Measurements from ENCODE around the gene PSEN1.

Gene PSEN1

DNA sequence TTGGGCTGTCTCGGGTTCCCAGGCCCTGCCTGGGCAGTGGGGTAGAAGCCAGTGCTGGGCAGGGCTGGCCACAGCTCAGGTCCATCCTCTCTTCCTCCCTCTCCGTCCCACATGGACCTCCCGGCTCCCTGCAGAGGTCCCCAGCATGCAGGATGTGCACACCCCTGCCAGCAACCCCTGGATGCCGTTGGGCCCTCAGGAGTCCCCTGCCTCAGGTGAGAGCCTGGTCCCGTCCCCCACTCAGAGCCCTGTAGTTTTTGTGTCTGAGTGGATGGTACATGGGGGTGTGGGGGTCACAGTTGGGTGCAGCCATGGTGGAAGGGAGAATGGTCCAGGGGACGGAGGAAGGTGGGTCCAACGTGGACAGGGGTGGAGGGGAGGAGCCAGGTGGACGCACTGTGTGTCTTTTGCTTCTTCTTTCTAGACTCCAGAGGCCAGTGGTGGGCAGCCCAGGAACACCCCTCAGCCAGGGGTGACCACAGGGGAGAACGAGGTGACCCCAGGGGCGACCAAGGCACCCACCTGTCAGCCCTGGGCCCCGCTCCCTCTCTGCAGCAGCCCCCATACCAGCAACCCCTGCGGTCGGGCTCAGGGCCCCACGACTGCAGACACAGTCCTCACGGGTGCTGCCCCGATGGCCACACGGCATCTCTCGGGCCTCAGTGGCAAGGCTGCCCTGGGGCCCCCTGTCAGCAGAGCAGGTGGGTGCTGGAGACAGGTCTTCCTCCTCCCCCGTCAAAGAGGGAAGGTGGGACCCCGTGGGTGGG lies 122.7 kb downstream of the PSEN1 start:
- no peak for DNase-seq

DNA sequence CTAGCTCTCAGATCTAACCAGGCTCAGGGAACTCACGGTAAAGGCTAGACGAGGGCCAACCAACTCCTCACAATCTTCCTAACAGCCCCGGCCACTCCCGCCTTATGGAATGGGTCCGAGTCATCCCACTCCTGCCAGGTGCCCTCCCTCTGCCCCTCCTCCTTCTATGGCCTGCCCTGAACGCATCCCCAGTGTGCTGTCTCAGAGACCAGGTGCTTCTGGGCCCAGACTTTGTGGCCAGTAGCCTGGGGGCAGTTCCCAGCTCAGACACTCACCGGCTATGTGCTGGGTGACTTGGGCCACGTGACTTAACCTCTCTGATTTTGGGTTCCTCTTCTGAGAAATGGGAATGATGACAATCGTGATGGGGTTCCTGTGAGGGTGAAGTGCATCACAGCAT lies 123.5 kb downstream of the PSEN1 start:
- DNase-seq = no peak

DNA sequence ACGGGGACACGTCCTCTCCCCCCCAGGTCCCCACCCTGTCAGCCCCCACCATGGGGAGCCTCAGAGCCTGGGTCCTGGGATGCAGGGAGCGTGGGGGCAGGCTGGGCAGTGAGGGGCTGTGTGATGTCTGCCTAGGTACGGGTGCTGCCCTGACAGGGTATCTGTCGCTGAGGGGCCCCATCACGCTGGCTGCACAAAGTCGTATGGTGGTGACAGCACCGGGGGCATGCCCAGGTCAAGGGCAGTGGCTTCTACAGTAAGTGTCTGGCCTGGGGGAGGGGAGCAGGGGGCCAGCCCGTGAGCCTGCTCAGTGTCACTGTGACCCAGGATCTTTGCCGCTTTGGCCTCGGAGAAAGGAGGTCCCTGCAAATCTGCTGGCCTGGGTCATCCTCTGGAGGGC lies 124.3 kb downstream of the PSEN1 start:
- DNase-seq = no peak

DNA sequence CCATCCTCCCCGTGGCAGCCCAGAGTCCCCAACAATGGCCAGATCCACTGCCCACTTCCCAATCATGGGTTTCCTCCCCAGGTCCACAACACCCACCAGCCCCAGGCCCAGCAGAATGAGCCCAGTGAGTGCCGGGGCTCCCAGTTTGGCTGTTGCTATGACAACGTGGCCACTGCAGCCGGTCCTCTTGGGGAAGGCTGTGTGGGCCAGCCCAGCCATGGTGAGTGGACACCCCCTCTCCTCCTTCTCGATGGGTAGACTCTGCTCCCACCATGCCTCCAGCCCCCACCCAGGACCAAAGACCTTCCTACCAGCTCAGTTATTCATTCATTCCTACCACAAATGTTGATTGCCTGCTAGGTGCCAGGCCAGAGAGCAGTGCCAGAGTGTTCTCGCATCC lies 124.8 kb downstream of the PSEN1 start:
- no peak for DNase-seq

DNA sequence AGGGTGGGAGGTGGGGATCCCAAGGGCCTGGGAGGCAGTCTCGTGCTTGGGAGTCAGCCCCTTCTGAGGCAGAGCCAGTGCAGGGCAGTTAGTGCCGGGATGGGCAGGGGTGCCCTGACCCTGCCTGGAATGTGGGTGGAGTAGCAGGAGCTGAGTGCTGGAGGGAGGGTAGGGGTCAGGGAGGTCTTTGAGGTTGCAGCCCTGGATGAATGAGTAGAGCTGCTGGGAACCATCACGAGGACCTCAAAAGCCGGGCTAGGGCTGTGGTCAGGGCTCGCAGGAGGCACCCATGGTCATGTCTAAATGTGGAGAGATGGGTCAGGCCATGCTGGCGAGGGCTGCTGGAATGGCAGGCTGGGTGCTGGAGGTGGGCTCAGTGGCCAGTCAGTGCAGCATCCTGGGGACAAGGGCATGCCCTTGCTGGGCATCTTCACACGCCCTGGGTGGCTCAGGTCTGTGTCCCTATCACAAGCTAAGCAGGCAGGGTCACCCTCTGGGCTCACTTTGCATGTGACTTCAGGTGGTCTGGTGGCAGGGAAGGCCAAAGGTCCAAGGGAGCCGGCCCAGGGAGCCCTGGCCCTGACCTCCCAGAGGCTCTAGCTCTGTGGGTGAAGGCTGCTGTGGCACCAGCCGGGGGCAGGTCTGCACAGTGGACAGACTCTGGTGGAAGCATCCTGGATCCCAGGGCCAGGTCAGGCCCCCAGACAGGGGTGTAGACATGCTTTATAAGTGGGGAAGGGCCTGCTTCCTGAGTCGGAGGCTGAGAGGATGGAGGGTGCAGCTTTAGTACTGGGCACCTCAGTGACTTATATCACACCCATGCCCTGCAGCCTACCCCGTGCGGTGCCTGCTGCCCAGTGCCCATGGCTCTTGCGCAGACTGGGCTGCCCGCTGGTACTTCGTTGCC lies 125.5 kb downstream of the PSEN1 start:
- DNase-seq = no peak

DNA sequence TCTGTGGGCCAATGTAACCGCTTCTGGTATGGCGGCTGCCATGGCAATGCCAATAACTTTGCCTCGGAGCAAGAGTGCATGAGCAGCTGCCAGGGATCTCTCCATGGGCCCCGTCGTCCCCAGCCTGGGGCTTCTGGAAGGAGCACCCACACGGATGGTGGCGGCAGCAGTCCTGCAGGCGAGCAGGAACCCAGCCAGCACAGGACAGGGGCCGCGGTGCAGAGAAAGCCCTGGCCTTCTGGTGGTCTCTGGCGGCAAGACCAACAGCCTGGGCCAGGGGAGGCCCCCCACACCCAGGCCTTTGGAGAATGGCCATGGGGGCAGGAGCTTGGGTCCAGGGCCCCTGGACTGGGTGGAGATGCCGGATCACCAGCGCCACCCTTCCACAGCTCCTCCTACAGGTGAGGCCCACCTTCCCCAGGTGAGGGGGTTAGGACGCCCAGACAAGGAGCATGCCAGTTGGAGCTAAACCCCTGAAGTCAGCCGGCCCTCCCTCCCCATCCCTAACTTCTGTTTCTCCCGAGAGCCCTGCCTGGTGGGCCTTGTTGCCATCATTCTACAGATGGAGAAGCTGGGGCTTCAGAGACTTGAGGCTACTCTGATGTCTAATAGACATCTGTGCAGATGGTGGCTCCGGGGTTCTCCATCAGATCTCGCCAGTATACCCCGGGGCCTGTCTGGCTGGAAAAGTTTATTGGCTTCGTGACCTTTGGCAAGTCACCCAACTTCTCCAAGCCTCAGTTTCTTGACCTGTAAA lies 126.3 kb downstream of the PSEN1 start:
- no peak for DNase-seq

DNA sequence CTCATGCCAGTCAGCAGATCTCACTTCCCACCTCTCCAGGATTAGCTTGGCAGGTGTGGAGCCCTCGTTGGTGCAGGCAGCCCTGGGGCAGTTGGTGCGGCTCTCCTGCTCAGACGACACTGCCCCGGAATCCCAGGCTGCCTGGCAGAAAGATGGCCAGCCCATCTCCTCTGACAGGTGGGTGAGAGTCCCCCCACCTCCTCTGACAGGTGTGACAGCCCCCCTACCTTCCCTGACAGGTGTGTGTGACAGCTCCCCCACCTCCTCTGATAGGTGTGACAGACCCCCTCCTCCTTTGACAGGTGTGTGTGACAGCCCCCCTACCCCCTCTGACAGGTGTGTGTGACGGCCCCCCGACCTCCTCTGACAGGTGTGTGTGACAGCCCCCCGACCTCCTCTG lies 127.3 kb downstream of the PSEN1 start:
- no peak for DNase-seq

DNA sequence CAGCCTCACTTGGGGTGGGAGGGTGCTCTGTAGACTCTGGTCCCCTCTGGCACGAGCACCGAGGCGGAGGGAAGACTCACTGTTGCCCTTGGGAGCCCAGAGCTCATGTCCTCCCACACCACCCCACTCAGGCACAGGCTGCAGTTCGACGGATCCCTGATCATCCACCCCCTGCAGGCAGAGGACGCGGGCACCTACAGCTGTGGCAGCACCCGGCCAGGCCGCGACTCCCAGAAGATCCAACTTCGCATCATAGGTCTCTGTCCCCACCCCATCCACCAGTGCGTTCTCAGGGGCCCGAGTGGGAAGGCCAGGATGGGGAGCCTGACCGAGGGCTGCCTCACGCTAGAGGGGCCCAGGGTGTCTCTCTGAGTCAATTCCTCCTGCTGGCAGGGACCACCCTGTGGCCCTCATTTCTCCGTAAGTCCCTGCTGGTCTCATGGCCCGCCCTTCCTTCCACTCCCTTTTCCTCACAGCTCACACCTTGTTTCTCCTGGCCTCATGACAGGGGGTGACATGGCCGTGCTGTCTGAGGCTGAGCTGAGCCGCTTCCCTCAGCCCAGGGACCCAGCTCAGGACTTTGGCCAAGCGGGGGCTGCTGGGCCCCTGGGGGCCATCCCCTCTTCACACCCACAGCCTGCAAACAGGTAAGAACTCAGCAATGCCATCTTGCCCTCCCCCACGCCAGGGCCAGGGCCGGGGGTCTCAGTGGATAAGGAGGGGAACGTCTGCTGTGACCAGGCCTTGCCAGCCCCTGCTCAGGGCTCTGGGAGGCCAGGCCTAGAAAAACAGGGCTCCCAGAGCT lies 128.0 kb downstream of the PSEN1 start:
- no peak for DNase-seq

DNA sequence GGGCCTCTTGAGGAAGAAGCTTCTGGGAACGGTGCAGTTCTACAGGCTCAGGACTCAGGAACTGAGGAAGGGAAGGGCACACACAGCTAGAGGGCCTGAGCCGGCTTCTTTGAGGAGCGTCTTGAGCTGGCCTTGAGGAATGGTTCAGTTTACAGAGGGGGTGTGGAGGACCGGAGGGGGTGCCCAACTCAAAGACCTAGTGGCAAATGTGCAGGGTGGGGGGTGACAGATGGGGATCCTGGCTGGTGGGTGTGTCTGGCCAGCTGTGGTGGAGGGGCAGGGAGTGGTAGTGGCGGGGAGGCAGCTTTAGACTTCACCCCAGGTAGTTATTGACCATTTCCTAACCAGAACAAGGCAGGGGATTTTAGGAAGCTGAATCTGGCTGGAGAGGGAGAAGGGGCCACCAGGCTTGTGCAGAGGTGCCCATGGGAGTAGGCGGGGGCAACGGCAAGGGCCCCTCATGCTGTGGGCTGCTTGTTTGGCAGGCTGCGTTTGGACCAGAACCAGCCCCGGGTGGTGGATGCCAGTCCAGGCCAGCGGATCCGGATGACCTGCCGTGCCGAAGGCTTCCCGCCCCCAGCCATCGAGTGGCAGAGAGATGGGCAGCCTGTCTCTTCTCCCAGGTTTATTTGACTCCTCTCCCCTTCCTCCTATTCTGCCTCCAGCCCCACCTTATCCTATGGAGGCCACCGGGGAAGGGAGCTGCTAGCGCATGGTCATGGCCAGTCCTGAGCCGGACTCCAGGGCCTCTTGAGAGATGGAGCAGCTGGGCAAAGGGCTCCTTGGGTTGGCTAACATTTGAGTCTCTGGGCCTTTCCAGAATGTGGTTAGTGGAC lies 128.8 kb downstream of the PSEN1 start:
- no peak for DNase-seq

DNA sequence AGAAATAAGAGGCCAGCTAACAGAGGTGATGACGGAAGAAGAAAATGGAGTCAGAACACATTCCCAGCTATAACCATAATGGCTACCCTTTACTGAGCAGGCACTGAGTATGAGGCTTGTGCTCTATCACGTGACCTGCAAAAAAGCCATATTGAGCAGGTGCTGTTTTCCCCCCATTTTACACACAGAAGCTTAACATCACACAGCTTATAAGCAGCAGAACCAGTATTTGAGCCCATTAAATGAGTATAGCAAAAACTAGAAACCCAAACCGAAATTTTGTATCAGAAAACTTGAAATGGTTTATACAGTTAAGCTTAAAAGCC lies 129.4 kb downstream of the PSEN1 start:
- DNase-seq = no peak

DNA sequence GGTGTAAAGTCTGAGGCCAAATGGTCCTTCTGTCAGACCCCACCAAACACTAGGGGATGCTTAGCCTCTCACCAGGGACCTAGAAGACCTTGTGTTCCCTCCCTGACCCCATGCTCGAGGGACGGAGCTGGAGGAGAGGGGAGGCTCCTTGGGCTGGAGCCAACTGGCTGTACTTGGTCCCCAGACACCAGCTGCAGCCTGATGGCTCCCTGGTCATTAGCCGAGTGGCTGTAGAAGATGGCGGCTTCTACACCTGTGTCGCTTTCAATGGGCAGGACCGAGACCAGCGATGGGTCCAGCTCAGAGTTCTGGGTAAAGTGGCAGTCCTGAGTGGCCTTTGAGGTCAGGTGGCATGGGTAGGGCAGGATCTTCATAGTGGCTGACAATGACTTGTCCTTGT lies 130.0 kb downstream of the PSEN1 start:
- DNase-seq = no peak

DNA sequence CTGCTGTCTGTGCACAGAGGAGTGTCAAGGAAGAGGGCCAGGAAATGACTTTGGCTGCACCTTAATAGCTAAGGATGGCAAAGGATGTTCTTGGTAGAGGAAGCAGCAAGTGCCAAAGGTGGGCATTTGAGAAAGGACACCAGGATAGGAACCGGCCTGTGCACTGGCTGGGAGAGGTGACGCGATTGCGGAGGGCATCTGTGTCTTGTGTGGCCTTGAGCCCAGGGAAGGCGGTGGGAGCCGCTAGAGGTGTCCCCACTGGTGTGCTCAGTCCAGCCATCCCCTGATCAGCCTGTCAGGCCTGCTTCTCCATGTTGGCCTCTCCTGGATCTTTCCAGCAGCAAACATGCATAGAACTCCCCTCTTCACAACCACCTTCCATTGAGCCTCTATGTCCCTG lies 131.2 kb downstream of the PSEN1 start:
- DNase-seq = no peak

DNA sequence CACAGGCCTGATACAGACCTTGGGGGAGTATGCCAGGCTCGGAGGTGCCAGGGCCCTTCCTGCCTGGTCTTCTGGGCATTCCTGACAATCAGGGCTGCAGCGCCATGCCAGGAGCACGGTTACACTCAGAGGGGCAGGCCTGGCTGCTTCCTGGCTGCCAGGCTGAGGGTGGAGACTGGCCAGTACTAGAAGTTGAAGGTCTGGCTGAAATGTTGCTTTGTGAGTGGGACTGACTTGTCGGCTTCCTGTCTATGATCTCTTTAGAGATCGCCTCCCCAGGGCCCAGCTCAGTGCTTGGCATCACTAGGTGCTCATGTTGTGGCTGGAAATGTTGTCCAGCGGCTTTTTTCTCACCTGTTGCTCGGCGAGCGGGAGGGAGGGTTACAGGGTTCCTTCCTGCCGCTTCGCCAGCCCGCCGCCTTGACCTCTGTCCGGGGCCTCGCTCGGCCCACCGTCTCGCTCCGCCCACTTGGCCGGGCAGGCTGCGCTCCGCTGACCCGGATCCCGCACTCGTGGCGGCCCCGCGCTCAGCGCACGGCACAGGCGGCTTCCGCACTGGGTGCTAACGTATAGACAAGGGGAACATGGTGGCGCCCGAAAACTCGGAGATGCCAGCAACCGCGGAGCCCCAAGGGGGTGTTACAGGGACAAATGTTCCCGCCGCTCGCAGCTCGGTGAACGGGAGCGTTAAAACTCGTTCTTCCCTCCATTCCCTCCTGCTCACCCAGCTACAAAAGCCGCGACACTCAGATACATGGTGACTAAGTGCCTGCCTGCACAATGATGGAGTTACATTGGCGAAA lies 133.6 kb downstream of the PSEN1 start:
- no peak for DNase-seq

DNA sequence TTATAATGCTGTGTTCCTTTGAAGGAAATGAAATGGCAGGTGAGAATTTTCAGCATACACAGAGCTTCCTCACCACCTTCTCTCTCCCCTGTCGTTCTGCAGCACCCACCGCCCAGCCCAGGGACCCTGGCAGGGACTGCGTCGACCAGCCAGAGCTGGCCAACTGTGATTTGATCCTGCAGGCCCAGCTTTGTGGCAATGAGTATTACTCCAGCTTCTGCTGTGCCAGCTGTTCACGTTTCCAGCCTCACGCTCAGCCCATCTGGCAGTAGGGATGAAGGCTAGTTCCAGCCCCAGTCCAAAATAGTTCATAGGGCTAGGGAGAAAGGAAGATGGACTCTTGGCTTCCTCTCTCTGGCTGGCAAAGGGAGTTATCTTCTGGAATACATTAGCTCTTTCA lies 136.1 kb downstream of the PSEN1 start:
- no peak for DNase-seq

All from NCI-H2081 treated with DMSO at 0.1 percent for 48 hours (cell line).